ENCODE data around the gene NAV3.

NAV3 gene

GRCh38 chr12:78189656-78190055 is 359.0 kb downstream of the NAV3 start:
- Histone ChIP-seq H3K4me1 (ENCODE audit: insufficient read depth, low read length, poor library complexity, severe bottlenecking) (no peaks in the 10 kb centered on the region), H3K4me3 (ENCODE audit: low read length, poor library complexity, severe bottlenecking) (no peak overlapping the region), H3K9ac (ENCODE audit: low read depth, low read length, poor library complexity, severe bottlenecking) (no peak overlapping the region), H3K9me3 (ENCODE audit: insufficient read depth, low read depth, low read length) (no peaks in the 10 kb centered on the region), H3F3A (ENCODE audit: low read depth) (no peaks in the 10 kb centered on the region), H3K9me2 (replicated peaks; ENCODE audit: low read depth, low read length) (no peaks in the 10 kb centered on the region), H3K27me3 (ENCODE audit: insufficient read depth, low read length, poor library complexity, severe bottlenecking) (no peaks in the 10 kb centered on the region), H3K4me2 (ENCODE audit: low read depth, low read length, poor library complexity, severe bottlenecking) (no peak overlapping the region), H4K20me1 (ENCODE audit: insufficient read depth, low read length, poor library complexity, severe bottlenecking) (no peaks in the 10 kb centered on the region), H3K79me2 (ENCODE audit: insufficient read depth, low read length) (no peaks in the 10 kb centered on the region), H2AFZ (ENCODE audit: low read length) (no peak overlapping the region), H3K36me3 (ENCODE audit: insufficient read depth, low read length) (no peaks in the 10 kb centered on the region)
- no peak for TF ChIP-seq EZH2phosphoT487 (IDR thresholded peaks at IDR 0.05; ENCODE audit: borderline replicate concordance)
- TF ChIP-seq CTCF (conservative IDR thresholded peaks at IDR 0.05; ENCODE audit: low read length), result no peak

- no peaks in the 10 kb centered on the region for H3K27me3 ChIP-seq (ENCODE audit: insufficient read depth, low read length, poor library complexity, severe bottlenecking)
- H3K9me2 ChIP-seq (replicated peaks; ENCODE audit: low read depth, low read length), result no peaks in the 10 kb centered on the region
- no peaks in the 10 kb centered on the region for H3F3A ChIP-seq (ENCODE audit: low read depth)
- H4K20me1 ChIP-seq (ENCODE audit: insufficient read depth, low read length, poor library complexity, severe bottlenecking), result no peaks in the 10 kb centered on the region
- no peaks in the 10 kb centered on the region for H3K79me2 ChIP-seq (ENCODE audit: insufficient read depth, low read length)
- no peak overlapping the region for H3K4me2 ChIP-seq (ENCODE audit: low read depth, low read length, poor library complexity, severe bottlenecking)
- no peaks in the 10 kb centered on the region for H3K9me3 ChIP-seq (ENCODE audit: insufficient read depth, low read depth, low read length)
- no peak overlapping the region for H3K4me3 ChIP-seq (ENCODE audit: low read length, poor library complexity, severe bottlenecking)
- no peak overlapping the region for H3K9ac ChIP-seq (ENCODE audit: low read depth, low read length, poor library complexity, severe bottlenecking)
- H3K4me1 ChIP-seq (ENCODE audit: insufficient read depth, low read length, poor library complexity, severe bottlenecking), result no peaks in the 10 kb centered on the region
- no peak for TF ChIP-seq EZH2phosphoT487 (IDR thresholded peaks at IDR 0.05; ENCODE audit: borderline replicate concordance)
- no peak for TF ChIP-seq CTCF (conservative IDR thresholded peaks at IDR 0.05; ENCODE audit: low read length)
- H3K36me3 ChIP-seq (ENCODE audit: insufficient read depth, low read length), result no peaks in the 10 kb centered on the region
- H2AFZ ChIP-seq (ENCODE audit: low read length), result no peak overlapping the region
Measured at GRCh38 chr12:78191611-78192010, 360.9 kb downstream of the NAV3 start.

GRCh38 chr12:78192979-78193378 is 362.3 kb downstream of the NAV3 start:
- Histone ChIP-seq H3K9ac (ENCODE audit: low read depth, low read length, poor library complexity, severe bottlenecking) (no peak overlapping the region), H4K20me1 (ENCODE audit: insufficient read depth, low read length, poor library complexity, severe bottlenecking) (no peaks in the 10 kb centered on the region), H2AFZ (ENCODE audit: low read length) (no peak overlapping the region), H3K9me2 (replicated peaks; ENCODE audit: low read depth, low read length) (no peaks in the 10 kb centered on the region), H3K27me3 (ENCODE audit: insufficient read depth, low read length, poor library complexity, severe bottlenecking) (no peaks in the 10 kb centered on the region), H3K4me1 (ENCODE audit: insufficient read depth, low read length, poor library complexity, severe bottlenecking) (no peaks in the 10 kb centered on the region), H3K79me2 (ENCODE audit: insufficient read depth, low read length) (no peaks in the 10 kb centered on the region), H3K4me2 (ENCODE audit: low read depth, low read length, poor library complexity, severe bottlenecking) (no peak overlapping the region), H3K9me3 (ENCODE audit: insufficient read depth, low read depth, low read length) (no peaks in the 10 kb centered on the region), H3K4me3 (ENCODE audit: low read length, poor library complexity, severe bottlenecking) (no peak overlapping the region), H3K36me3 (ENCODE audit: insufficient read depth, low read length) (no peaks in the 10 kb centered on the region), H3F3A (ENCODE audit: low read depth) (no peaks in the 10 kb centered on the region)
- no peak for TF ChIP-seq EZH2phosphoT487 (IDR thresholded peaks at IDR 0.05; ENCODE audit: borderline replicate concordance)
- no peak for TF ChIP-seq CTCF (conservative IDR thresholded peaks at IDR 0.05; ENCODE audit: low read length)
